Ishikawa (cell line): Measurements from ENCODE around the gene RND3.

ENCODE experiments used
- CEBPB ChIP-seq: IDR thresholded peaks from 2 replicates; pipeline ENCODE4 v1.6.1; 2012
- CREB1 ChIP-seq: IDR thresholded peaks from 2 replicates; pipeline ENCODE4 v1.6.1; 2012; ENCODE audit warnings: low read depth
- NFIC ChIP-seq: IDR thresholded peaks from 2 replicates; pipeline ENCODE4 v1.6.1; 2012
- REST ChIP-seq: IDR thresholded peaks from 2 replicates; pipeline ENCODE4 v1.6.1; 2012; ENCODE audit warnings: low read depth, mild to moderate bottlenecking
- YY1 ChIP-seq: IDR thresholded peaks from 2 replicates; pipeline ENCODE4 v1.6.1; 2012; ENCODE audit warnings: low read depth
- ZBTB7A ChIP-seq: IDR thresholded peaks from 2 replicates; pipeline ENCODE4 v1.6.1; 2012; ENCODE audit warnings: low read depth

GRCh38 chr2:150532020-150532419 lies 44.6 kb upstream of the RND3 start:
- TF ChIP-seq NFIC (no peak), ZBTB7A (no peak), REST (no peak), CEBPB (no peak), YY1 (no peak), CREB1 (no peak)
